NCI-H2196 (cell line): ENCODE results near the gene BMP6.

Source experiments
- DNase-seq: peaks from one replicate; lab custom pipeline; 2025; ENCODE audit not compliant: unreplicated experiment; lab: John Stamatoyannopoulos, UW

BMP6 gene

GRCh38 chr6:7823552-7823951 lies 97.7 kb downstream of the BMP6 start:
- no peak for DNase-seq

GRCh38 chr6:7825986-7826385 lies 100.1 kb downstream of the BMP6 start:
- DNase-seq: no peak

DNA sequence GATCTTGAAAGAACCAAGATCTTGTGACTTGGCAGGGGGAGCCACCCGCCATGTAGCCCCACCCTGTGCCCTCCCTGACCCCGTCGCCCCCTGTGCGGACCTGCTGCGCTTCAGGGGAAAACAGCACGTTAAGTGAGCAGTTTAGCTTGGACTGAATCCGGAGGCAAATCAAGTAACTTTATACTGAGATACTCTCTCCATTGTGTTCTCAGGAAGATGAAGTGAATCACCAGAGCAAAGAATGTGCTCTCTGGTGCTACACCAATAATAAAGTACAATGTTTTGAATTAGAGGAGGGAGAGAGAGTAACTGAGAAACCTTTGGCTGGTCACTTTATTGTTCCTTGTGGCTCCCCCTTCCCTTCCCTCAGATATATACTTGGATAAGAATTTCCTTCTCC lies 101.2 kb downstream of the BMP6 start:
- no peak for DNase-seq

GRCh38 chr6:7828124-7828523 lies 102.2 kb downstream of the BMP6 start:
- no peak for DNase-seq

- DNase-seq: no peak
These were observed 107.2 kb downstream of the BMP6 start for GRCh38 chr6:7832904-7833750.

DNA sequence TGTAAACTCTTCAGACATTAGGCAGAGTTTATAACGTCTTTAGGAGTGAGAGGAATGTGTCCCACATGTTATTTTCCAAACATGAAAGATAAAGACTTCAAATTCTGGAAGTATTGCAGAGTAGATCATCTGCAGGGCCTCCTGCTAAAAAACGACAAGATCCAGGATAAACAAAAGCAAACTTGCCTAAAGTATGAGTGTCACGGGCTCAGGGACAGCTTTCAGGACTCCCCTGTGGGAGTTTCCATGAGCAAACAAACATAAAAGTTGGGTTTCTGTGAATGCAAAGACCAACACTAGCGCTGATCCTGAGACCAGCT lies 107.8 kb downstream of the BMP6 start:
- no peak for DNase-seq

DNA sequence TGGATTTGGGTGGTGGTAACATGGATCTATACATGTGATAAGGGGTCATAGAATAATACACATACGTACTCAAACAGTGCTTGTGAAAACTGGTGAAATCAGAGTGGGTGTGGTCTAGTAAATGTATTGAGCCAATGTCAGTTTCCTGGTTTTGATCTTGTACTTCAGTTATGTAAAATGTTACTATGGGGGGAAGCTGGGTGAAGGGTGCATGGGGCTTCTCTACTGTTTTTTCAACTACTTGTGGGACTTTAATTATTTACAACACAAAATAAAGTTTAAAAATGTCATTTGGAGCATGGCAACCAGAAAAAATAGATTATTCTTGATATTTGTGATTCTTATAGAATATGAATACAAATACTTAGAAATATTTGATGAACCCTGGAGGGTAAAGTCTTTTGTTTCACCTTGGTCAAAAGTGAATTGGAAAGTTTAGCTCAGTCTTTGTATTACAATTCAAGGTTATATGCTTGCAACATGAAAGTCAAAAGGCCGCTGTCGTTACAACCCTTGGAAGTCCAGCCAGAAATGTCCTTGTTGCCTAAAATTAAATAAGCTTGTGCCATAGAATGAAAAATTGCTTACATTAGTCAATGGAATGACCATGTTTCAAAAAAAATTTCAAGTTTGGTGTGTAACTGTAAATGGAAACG lies 110.6 kb downstream of the BMP6 start:
- no peak for DNase-seq

- no peak for DNase-seq
These were observed 116.0 kb downstream of the BMP6 start for GRCh38 chr6:7841781-7842468.

DNA sequence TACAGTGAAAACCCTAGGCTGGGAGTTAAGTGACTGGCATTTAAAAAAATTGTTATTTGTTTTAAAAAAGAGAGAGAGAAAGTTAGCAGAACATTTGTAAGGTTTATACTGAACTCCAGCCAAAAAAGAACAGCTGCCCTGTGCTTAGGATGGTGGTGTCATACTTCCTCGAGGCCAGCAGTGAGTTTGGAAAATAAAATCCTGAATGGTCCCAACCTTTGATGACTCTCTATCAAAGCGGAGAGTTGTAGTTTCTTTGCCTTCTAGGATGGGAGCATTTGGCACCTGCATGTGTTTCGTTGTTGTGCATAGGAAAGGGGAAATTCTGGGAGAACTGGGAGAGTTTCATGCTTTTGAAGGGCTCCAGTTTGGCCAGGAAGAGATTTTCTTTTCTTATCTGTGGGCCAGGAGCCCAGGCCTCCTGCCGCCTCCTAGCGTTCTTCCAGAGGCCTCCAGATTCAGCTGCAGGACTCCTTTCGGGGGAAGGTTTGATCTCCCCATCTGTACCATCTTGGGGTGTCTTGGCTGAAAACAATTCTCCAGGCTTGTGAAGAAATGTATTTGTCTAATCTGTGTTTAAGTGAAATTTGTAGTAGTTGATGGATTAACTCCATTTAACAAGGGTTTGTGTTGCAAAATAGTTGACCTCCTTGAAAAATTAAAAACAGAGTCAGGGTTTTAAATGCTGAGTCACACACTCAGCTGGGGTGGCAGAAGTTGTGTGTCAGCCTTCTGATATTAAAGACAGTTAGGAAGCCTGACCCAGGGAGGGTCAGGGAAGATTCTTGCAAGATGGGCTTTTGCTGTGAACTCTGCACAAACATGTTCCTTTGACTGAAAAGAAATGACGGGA lies 121.3 kb downstream of the BMP6 start:
- no peak for DNase-seq

- DNase-seq: no peak
These were observed 122.3 kb downstream of the BMP6 start for GRCh38 chr6:7848229-7848628.

DNA sequence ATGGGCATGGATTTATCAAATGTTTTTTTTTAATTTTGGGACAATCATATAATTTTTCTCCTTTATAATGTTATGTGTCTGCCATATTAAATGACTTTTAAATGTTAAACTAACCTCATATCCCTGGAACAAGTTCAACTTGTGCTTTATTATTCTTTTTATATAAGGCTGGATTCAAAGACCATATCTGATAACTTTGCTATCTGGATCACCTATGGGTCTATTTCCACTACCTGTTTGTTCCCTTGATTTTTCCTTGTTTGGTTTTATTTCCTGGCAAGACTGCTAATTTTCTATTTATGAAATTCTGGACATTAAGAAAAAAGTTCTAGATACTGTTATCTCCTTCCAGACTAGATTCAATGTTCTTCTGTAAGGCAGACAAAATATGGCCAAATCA lies 125.9 kb downstream of the BMP6 start:
- no peak for DNase-seq

DNA sequence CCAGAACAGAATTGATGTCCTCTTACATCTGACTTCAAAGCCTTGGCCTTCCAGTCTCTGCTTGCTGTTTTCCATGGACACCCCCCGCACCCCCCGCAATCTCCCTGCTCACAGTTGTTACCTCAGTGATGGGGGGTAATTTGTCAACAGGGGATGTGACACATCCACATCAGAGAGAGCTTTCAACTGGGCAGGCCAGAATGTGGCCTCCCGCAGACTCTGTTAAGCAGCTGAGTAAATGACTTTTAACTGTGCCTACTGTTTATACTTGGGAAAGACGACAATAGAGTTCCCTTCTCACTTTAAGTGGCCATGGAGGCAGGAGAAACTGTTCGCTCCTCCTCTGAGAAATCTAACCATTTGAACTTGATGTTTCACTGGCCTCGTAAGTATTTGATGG lies 133.7 kb downstream of the BMP6 start:
- DNase-seq: no peak

DNA sequence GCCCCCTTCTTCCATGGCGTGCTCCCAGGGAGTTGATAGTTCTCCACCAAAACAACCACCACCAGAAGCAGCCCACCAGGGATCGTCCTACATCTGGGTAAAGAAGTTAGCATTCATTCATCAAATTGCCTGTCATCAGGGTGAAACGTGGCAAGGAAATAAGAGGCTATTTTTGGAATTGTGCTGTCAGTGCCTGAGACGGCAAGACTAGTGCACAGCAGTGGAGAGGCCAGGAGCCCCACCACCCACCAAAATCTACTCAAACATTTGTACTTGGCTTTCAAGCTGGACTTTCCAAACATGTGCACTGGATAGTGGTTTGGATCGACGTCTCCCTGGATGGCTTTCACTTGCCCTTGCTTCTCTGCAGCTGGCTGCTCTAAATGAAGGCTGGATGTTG lies 139.9 kb downstream of the BMP6 start:
- DNase-seq: no peak

GRCh38 chr6:7866526-7866925 lies 140.6 kb downstream of the BMP6 start:
- no peak for DNase-seq

DNA sequence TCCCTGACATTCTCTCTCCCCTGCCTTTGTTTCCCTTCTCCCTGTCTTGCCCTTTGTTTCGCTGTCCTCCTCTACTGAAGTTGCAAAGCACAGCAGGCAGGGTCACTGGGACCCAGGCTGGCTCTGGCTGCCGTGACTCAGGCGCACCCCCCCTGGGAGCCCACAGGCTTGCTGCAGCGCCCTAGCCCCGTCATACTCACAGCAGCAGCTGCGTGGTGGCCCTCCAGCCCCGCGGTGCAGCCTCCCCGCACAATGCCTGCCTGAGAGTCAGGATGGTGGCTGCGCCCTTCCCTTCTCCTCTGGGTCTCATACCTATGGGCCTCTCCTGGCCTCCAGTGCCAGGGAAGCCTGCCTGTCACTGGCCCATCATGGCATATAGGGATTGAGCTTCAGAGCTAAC lies 143.0 kb downstream of the BMP6 start:
- DNase-seq: no peak

DNA sequence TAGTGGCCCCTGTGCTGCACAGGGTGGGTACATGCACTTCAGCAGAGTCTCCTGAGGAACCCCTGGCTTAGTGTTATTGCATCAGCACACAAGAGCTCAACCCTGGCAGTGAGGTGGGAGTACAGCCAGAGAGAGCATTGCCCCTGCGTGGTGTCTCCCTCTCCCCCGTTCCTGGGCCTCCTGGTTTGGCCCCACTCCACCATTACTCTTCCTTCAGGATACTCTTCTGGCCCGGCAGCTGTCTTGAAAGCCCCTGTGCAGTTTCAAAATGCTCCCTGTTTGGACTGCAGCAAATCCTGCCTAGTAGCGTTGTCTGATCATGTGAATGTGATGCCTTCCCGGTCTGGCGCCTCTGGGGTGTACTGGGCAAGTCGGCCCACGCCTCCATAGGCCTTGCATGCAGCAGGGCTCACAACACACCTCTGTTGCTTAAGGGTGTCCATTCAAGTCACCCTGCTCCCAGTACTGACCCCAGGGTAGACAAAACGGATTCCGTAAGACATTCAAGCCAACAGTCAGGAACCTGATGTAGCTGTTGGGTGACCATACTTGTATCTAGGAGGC lies 152.6 kb downstream of the BMP6 start:
- DNase-seq: no peak

GRCh38 chr6:7879043-7879442 lies 153.1 kb downstream of the BMP6 start:
- no peak for DNase-seq

DNA sequence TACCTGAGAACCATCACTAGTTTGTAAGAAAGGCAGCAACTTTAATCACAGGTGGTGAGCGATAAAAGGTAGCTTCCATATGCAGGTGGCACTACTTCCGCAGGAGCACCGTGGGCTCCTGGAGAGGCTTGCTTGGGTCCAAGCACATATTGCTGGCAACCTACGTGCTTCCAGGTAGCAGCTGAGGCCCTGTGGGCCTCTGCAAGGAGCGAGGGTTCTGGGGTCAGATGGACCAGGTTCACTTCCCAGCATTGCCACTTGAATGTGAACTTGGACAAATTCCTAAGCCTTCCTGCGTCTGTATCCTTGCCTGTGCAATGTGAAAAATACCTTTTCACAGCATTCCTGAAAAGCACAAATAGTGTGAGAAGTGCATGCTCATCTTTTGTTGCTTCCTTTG lies 153.7 kb downstream of the BMP6 start:
- no peak for DNase-seq

DNA sequence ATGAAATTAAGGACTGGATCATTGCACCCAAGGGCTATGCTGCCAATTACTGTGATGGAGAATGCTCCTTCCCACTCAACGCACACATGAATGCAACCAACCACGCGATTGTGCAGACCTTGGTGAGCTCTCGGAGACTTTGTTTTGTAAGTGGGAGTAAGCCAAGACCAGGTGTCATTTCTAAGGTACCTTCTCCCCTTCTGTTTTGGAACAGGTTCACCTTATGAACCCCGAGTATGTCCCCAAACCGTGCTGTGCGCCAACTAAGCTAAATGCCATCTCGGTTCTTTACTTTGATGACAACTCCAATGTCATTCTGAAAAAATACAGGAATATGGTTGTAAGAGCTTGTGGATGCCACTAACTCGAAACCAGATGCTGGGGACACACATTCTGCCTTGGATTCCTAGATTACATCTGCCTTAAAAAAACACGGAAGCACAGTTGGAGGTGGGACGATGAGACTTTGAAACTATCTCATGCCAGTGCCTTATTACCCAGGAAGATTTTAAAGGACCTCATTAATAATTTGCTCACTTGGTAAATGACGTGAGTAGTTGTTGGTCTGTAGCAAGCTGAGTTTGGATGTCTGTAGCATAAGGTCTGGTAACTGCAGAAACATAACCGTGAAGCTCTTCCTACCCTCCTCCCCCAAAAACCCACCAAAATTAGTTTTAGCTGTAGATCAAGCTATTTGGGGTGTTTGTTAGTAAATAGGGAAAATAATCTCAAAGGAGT lies 154.2 kb downstream of the BMP6 start:
- no peak for DNase-seq

GRCh38 chr6:7880718-7881107 lies 154.8 kb downstream of the BMP6 start:
- no peak for DNase-seq
